Measurements from ENCODE around the gene CNNM2. TPM values are rescaled to one million over a fixed set of nuclear protein-coding genes. Genes with fewer than 3 reads are reported as not detected.

Gene CNNM2
- total and polyA plus RNA-seq, 8 donors = 2.0 to 8.9 (median 5.9) TPM

GRCh38 chr10:103044942-103045489 is 126.9 kb downstream of the CNNM2 start:
- intact Hi-C loops (cut with DNase I) = no loop called here
- no peak for DNase-seq
- FAIRE-seq = no peak
- H3K36me3 ChIP-seq = no peaks in the 10 kb centered on the region
- no peak for TF ChIP-seq CTCF (IDR thresholded peaks at IDR 0.05)
- H3K4me3 ChIP-seq = no peak overlapping the region
- no peaks in the 10 kb centered on the region for H3K27me3 ChIP-seq
- H3K9me3 ChIP-seq = no peaks in the 10 kb centered on the region
- no peaks in the 10 kb centered on the region for H3K4me1 ChIP-seq
- ATAC-seq = no peak
- whole genome bisulfite sequencing, 2 donors = 82 to 85% methylated on average over 8 of the region's 8 CpGs
- H3K27ac ChIP-seq = no peak overlapping the region

- FAIRE-seq (no peak), DNase-seq (no peak), ATAC-seq (no peak)
- WGBS, 2 donors = 85 to 93% methylated on average over 3 of the region's 3 CpGs
- Histone ChIP-seq H3K36me3 (no peaks in the 10 kb centered on the region), H3K27ac (no peak overlapping the region), H3K9me3 (no peaks in the 10 kb centered on the region), H3K4me3 (no peak overlapping the region), H3K4me1 (no peaks in the 10 kb centered on the region), H3K27me3 (no peaks in the 10 kb centered on the region)
- intact Hi-C loops (cut with DNase I) = no loop called here
- no peak for TF ChIP-seq CTCF (IDR thresholded peaks at IDR 0.05)
Measured at GRCh38 chr10:103045961-103046360, 127.9 kb downstream of the CNNM2 start.

GRCh38 chr10:103047381-103047780 is 129.3 kb downstream of the CNNM2 start:
- H3K36me3 ChIP-seq = no peaks in the 10 kb centered on the region
- FAIRE-seq (no peak), DNase-seq (no peak), ATAC-seq (no peak)
- H3K27ac ChIP-seq = no peak overlapping the region
- intact Hi-C loops (cut with DNase I) = no loop called here
- no peaks in the 10 kb centered on the region for H3K9me3 ChIP-seq
- H3K27me3 ChIP-seq = no peaks in the 10 kb centered on the region
- no peaks in the 10 kb centered on the region for H3K4me1 ChIP-seq
- H3K4me3 ChIP-seq = no peak overlapping the region
- TF ChIP-seq CTCF (IDR thresholded peaks at IDR 0.05) = no peak
- 92 to 93% methylated on average over 3 of the region's 3 CpGs for WGBS, 2 donors

GRCh38 chr10:103049237-103049636 is 131.1 kb downstream of the CNNM2 start:
- ATAC-seq (no peak), FAIRE-seq (no peak), DNase-seq (no peak)
- 93 to 95% methylated on average over 6 of the region's 6 CpGs for WGBS, 2 donors
- Histone ChIP-seq H3K4me1 (no peaks in the 10 kb centered on the region), H3K4me3 (no peak overlapping the region), H3K9me3 (no peaks in the 10 kb centered on the region), H3K27ac (no peak overlapping the region), H3K36me3 (no peaks in the 10 kb centered on the region), H3K27me3 (no peaks in the 10 kb centered on the region)
- intact Hi-C loops (cut with DNase I) = no loop called here
- TF ChIP-seq CTCF (IDR thresholded peaks at IDR 0.05) = no peak

- peak; percentile 46 to 96 (median 94) for ATAC-seq
- H3K9me3 ChIP-seq = no peaks in the 10 kb centered on the region
- WGBS, 2 donors = 55 to 59% methylated on average over 20 of the region's 20 CpGs
- H3K4me3 ChIP-seq = peak overlapping the region in 1 of 4 donors; percentile 28
- peak overlapping the region in 1 of 4 donors; percentile 33 for H3K27ac ChIP-seq
- H3K27me3 ChIP-seq = no peaks in the 10 kb centered on the region
- no peak for TF ChIP-seq CTCF (IDR thresholded peaks at IDR 0.05)
- no peaks in the 10 kb centered on the region for H3K4me1 ChIP-seq
- no peak for FAIRE-seq
- H3K36me3 ChIP-seq = no peaks in the 10 kb centered on the region
- intact Hi-C loops (cut with DNase I) = no loop called here
- peak in 4 of 6 donors; percentile 9 to 58 (median 28) for DNase-seq
Measured at GRCh38 chr10:103053659-103054581, 135.8 kb downstream of the CNNM2 start.

Measured in pancreas (tissue), 10 donors.